ENCODE data around the gene RAVER1.

Gene RAVER1

GRCh38 chr19:10266706-10267105 is 66.6 kb downstream of the RAVER1 start:
- no peak for DNase-seq
